Activated naive CD8-positive, alpha-beta T cell (primary cell): ENCODE measurements around the gene PLEKHM3.
"Not testable (repeated sequence)": the region's sequence is repeated elsewhere in the genome, so short reads cannot be mapped to it uniquely, and the experiment has no call there.

Experiments used
- H3K27ac Mint-ChIP-seq: one replicate; pipeline ENCODE4 v1.8.0; 2021; ENCODE audit warnings: mixed read lengths
- H3K27me3 Mint-ChIP-seq: one replicate; pipeline ENCODE4 v1.8.0; 2021; ENCODE audit warnings: mixed read lengths
- H3K36me3 Mint-ChIP-seq: one replicate; pipeline ENCODE4 v1.8.0; 2021; ENCODE audit warnings: mixed read lengths
- H3K4me1 Mint-ChIP-seq: one replicate; pipeline ENCODE4 v1.8.0; 2021; ENCODE audit warnings: low read depth, mixed read lengths
- H3K4me3 Mint-ChIP-seq: one replicate; pipeline ENCODE4 v1.8.0; 2021; ENCODE audit warnings: mild to moderate bottlenecking, mixed read lengths
- H3K9me3 Mint-ChIP-seq: one replicate; pipeline ENCODE4 v1.8.0; 2021; ENCODE audit warnings: low read depth, mixed read lengths

PLEKHM3 gene

GRCh38 chr2:207919164-207919919, 106.0 kb downstream of the PLEKHM3 start:
- H3K27ac Mint-ChIP-seq = no peak overlapping the region
- no peak overlapping the region for H3K4me3 Mint-ChIP-seq
- H3K4me1 Mint-ChIP-seq = peaks cover 3% of the 10 kb centered on the region

DNA sequence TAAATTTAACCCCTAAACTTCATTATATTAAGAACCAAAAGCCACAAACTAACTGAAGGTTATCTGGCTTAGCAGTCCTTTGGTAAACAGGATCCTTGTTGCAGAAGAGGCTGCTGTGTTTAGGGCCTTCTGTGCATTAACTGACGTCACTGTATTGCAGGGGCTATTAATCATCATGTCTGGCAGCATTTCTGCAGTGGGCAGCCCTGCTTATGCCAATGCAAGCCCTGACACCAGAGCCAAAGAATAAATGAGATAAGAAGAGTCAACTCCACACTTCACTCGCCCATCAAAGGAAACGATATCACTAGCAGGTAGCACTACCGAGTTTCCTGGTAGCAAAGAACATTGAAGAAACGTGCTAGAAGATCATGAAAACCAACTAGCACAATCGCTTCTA, 110.6 kb downstream of the PLEKHM3 start:
- Mint-ChIP-seq H3K27me3 (no peaks in the 10 kb centered on the region), H3K27ac (no peak overlapping the region), H3K36me3 (peaks cover 42% of the 10 kb centered on the region), H3K4me1 (no peaks in the 10 kb centered on the region), H3K4me3 (no peak overlapping the region), H3K9me3 (no peaks in the 10 kb centered on the region)

More at GRCh38 chr2:207919164-207919919, 106.0 kb downstream of the PLEKHM3 start:
- Mint-ChIP-seq H3K9me3 (no peaks in the 10 kb centered on the region), H3K36me3 (peaks cover 20% of the 10 kb centered on the region), H3K27me3 (no peaks in the 10 kb centered on the region)

GRCh38 chr2:207913772-207914358, 111.5 kb downstream of the PLEKHM3 start:
- H3K36me3 Mint-ChIP-seq = peaks cover 35% of the 10 kb centered on the region
- H3K4me1 Mint-ChIP-seq = no peaks in the 10 kb centered on the region
- no peaks in the 10 kb centered on the region for H3K27me3 Mint-ChIP-seq
- H3K4me3 Mint-ChIP-seq = no peak overlapping the region
- no peaks in the 10 kb centered on the region for H3K9me3 Mint-ChIP-seq
- H3K27ac Mint-ChIP-seq = no peak overlapping the region

DNA sequence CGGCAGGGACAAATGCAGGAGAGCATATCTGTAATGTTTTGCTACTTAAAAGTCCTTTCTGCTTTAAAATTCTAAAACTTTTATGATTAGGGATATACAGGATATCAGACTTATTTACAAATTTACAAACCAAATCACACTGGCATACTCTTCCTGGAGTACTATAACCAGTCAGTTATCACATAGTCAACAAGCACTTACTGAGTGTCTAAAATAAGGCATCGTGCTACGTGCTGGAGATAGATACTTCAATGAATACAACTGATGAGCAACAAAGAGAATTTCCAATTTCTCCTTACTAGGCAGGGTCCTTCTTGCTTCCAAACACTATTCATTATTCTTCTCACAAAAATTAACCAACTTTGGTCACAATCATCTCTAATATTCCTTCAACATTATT, 113.5 kb downstream of the PLEKHM3 start:
- Mint-ChIP-seq H3K9me3 (no peaks in the 10 kb centered on the region), H3K4me3 (no peak overlapping the region), H3K4me1 (no peaks in the 10 kb centered on the region), H3K36me3 (peaks cover 33% of the 10 kb centered on the region), H3K27me3 (no peaks in the 10 kb centered on the region), H3K27ac (no peak overlapping the region)

DNA sequence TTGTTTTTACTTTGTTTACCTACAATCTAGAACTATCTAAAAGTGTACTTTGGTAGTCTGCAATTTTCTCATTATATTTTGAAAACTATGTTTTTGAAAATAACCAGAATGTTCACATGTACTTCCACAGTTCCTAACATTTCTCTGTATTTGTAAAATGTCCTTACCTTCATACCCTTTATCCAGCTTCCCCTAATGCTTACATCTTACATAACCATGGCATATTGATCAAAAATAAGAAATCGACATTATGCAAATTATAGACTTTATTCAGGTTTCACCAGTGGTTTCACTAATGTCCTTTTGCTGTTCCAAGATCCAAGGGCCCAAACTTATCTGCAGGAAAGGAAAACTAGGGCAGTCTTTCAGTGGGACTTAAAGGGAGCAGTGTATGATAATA, 114.1 kb downstream of the PLEKHM3 start:
- Mint-ChIP-seq H3K4me1 (no peaks in the 10 kb centered on the region), H3K4me3 (no peak overlapping the region), H3K36me3 (peaks cover 33% of the 10 kb centered on the region), H3K9me3 (no peaks in the 10 kb centered on the region), H3K27me3 (no peaks in the 10 kb centered on the region), H3K27ac (no peak overlapping the region)

- not testable (repeated sequence) for H3K9me3 Mint-ChIP-seq, H3K27ac Mint-ChIP-seq, H3K4me1 Mint-ChIP-seq, H3K4me3 Mint-ChIP-seq, H3K27me3 Mint-ChIP-seq
- H3K36me3 Mint-ChIP-seq = peaks cover 17% of the 10 kb centered on the region
Measured at GRCh38 chr2:207906495-207906894, 118.8 kb downstream of the PLEKHM3 start.

GRCh38 chr2:207905546-207905945, 119.8 kb downstream of the PLEKHM3 start:
- H3K4me1 Mint-ChIP-seq = no peaks in the 10 kb centered on the region
- no peaks in the 10 kb centered on the region for H3K9me3 Mint-ChIP-seq
- no peak overlapping the region for H3K27ac Mint-ChIP-seq
- H3K36me3 Mint-ChIP-seq = peaks cover 13% of the 10 kb centered on the region
- H3K27me3 Mint-ChIP-seq = no peaks in the 10 kb centered on the region
- H3K4me3 Mint-ChIP-seq = no peak overlapping the region

GRCh38 chr2:207903236-207903635, 122.1 kb downstream of the PLEKHM3 start:
- Mint-ChIP-seq H3K27me3 (no peaks in the 10 kb centered on the region), H3K36me3 (peaks cover 18% of the 10 kb centered on the region), H3K9me3 (no peaks in the 10 kb centered on the region), H3K27ac (no peak overlapping the region), H3K4me1 (no peaks in the 10 kb centered on the region), H3K4me3 (no peak overlapping the region)

DNA sequence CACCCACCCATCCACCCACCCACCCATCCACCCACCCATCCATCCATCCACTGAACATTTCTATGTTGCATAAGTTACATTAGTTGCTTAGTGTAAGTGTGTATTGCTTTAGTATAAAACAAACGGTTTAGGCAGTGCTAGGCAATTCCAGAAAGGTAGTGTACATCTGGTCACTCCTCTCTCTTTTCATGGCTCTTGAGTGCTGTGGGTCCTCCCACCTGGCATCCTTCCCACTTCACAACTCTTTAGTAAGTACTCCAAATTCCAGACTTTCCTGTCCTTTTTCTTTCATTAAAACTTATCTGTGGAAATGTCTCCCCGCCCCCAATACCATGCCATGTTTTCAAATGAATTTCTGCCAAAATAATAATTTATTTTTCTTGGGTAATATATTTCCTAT, 122.5 kb downstream of the PLEKHM3 start:
- Mint-ChIP-seq H3K36me3 (peaks cover 18% of the 10 kb centered on the region), H3K9me3 (no peaks in the 10 kb centered on the region), H3K27ac (no peak overlapping the region), H3K4me3 (no peak overlapping the region), H3K27me3 (no peaks in the 10 kb centered on the region), H3K4me1 (no peaks in the 10 kb centered on the region)

DNA sequence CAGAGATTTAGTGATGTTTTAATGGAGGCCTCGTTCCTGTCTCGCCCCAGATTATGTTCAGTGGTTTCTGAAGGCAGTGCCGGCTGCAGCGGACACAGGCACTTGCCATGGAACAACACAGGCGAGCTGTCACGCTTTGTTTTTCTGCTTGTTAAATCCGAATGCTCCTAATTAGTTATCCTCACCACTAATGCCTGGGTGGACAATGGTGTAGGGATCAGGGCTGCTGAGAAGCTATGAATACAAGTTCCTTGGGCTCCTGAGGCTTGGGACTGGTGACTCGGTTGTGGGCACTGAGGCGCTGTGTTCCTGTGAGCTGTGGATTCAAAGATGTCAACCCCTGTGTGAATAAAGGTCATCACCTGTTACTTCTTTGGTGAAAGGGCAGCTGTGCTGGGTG, 123.5 kb downstream of the PLEKHM3 start:
- H3K36me3 Mint-ChIP-seq = peaks cover 15% of the 10 kb centered on the region
- H3K4me3 Mint-ChIP-seq = no peak overlapping the region
- H3K4me1 Mint-ChIP-seq = no peaks in the 10 kb centered on the region

GRCh38 chr2:207901401-207901800, 123.9 kb downstream of the PLEKHM3 start:
- no peaks in the 10 kb centered on the region for H3K27me3 Mint-ChIP-seq
- H3K9me3 Mint-ChIP-seq = no peaks in the 10 kb centered on the region
- H3K36me3 Mint-ChIP-seq = peaks cover 15% of the 10 kb centered on the region
- H3K27ac Mint-ChIP-seq = no peak overlapping the region
- H3K4me3 Mint-ChIP-seq = no peak overlapping the region
- no peaks in the 10 kb centered on the region for H3K4me1 Mint-ChIP-seq

More for the DNA sequence above, 123.5 kb downstream of the PLEKHM3 start:
- no peaks in the 10 kb centered on the region for H3K9me3 Mint-ChIP-seq
- H3K27ac Mint-ChIP-seq = no peak overlapping the region
- no peaks in the 10 kb centered on the region for H3K27me3 Mint-ChIP-seq

DNA sequence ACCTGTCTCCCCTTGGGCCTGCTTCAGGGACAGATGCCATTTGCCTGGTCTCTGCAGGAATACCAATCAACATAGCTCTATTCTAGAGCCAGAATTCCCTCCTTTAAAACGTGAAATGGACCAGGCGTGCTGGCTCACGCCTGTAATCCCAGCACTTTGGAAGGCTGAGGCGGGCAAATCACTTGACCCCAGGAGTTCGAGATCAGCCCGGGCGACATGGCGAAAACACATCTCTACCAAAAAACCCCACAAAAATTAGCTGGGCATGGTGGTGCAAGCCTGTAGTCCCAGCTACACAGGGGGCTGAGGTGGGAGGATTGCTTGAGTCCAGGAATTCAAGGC, 127.0 kb downstream of the PLEKHM3 start:
- Mint-ChIP-seq H3K36me3 (peaks cover 13% of the 10 kb centered on the region), H3K27me3 (no peaks in the 10 kb centered on the region), H3K27ac (no peak overlapping the region), H3K4me1 (no peaks in the 10 kb centered on the region), H3K4me3 (no peak overlapping the region), H3K9me3 (no peaks in the 10 kb centered on the region)

- H3K27ac Mint-ChIP-seq = no peak overlapping the region
- H3K36me3 Mint-ChIP-seq = peaks cover 13% of the 10 kb centered on the region
- no peaks in the 10 kb centered on the region for H3K4me1 Mint-ChIP-seq
- no peak overlapping the region for H3K4me3 Mint-ChIP-seq
- no peaks in the 10 kb centered on the region for H3K27me3 Mint-ChIP-seq
- no peaks in the 10 kb centered on the region for H3K9me3 Mint-ChIP-seq
Measured at GRCh38 chr2:207897541-207898353, 127.6 kb downstream of the PLEKHM3 start.

- Mint-ChIP-seq H3K4me1 (no peaks in the 10 kb centered on the region), H3K4me3 (no peak overlapping the region), H3K27ac (no peak overlapping the region), H3K27me3 (no peaks in the 10 kb centered on the region), H3K9me3 (no peaks in the 10 kb centered on the region), H3K36me3 (peaks cover 16% of the 10 kb centered on the region)
Measured at GRCh38 chr2:207896525-207897285, 128.6 kb downstream of the PLEKHM3 start.
